ENCODE measurements around the gene MMP1. TPM values are rescaled to one million over a fixed set of nuclear protein-coding genes. Genes with fewer than 3 reads are reported as not detected.

The MMP1 gene
- total and polyA plus RNA-seq, 2 of the 13 experiments (the other 11 are each of a cell fraction or from before 2014, with no cell fraction given), result 0.09 to 0.21 TPM

GRCh38 chr11:102819491-102819890 is 21.5 kb upstream of the MMP1 start:
- in situ Hi-C loops (cut with HindIII; ENCODE audit: extremely low pct_ligation_motif_present, low pct_unique_long_range_greater_than_20kb), result no loop called here
- TF ChIP-seq ZNF616 (CRISPR knock-in tag; IDR thresholded peaks at IDR 0.05; ENCODE audit: low read depth), result no peak
- TF ChIP-seq CEBPZ (IDR thresholded peaks at IDR 0.05; ENCODE audit: low read length), result no peak
- TF ChIP-seq GABPB1 (CRISPR knock-in tag; IDR thresholded peaks at IDR 0.05), result 0 out of 2 replicates have a peak, but pooled peaks have one; percentile 16
- TF ChIP-seq MED8 (CRISPR knock-in tag; IDR thresholded peaks at IDR 0.05; ENCODE audit: insufficient replicate concordance), result no peak
- peak; percentile 65 for TF ChIP-seq ELF3 (CRISPR knock-in tag; IDR thresholded peaks at IDR 0.05)
- peak; percentile 36; the same call in 1 of the 2 replicates for TF ChIP-seq THAP9 (CRISPR knock-in tag; IDR thresholded peaks at IDR 0.05; ENCODE audit: borderline replicate concordance)
- TF ChIP-seq PHF21A (CRISPR knock-in tag; IDR thresholded peaks at IDR 0.05), result 0 out of 2 replicates have a peak, but pooled peaks have one; percentile 19
- peak; percentile 30; the same call in 1 of the 2 replicates for TF ChIP-seq ZNF644 (CRISPR knock-in tag; IDR thresholded peaks at IDR 0.05; ENCODE audit: low read depth)
- 0 out of 2 replicates have a peak, but pooled peaks have one; percentile 16 for TF ChIP-seq ELF1 (CRISPR knock-in tag; IDR thresholded peaks at IDR 0.05)
- no peak for TF ChIP-seq ZNF569 (CRISPR knock-in tag; IDR thresholded peaks at IDR 0.05; ENCODE audit: borderline replicate concordance)
- 0 out of 2 replicates have a peak, but pooled peaks have one; percentile 18 for TF ChIP-seq FOXK1 (CRISPR knock-in tag; IDR thresholded peaks at IDR 0.05; ENCODE audit: borderline replicate concordance, low read depth)
- peak; percentile 24 for TF ChIP-seq HNF4A (CRISPR knock-in tag; IDR thresholded peaks at IDR 0.05)
- TF ChIP-seq FOXA1 (IDR thresholded peaks at IDR 0.05), result no peak
- peak; percentile 21; the same call in 1 of the 2 replicates for TF ChIP-seq FOXA1 (CRISPR knock-in tag; IDR thresholded peaks at IDR 0.05)
- TF ChIP-seq FOXA3 (CRISPR knock-in tag; IDR thresholded peaks at IDR 0.05), result 0 out of 2 replicates have a peak, but pooled peaks have one; percentile 33
- ATAC-seq, result peak; percentile 95

More at GRCh38 chr11:102819491-102819890, 21.5 kb upstream of the MMP1 start:
- DNase-seq (ENCODE audit: low spot score) (peak; percentile 37), FAIRE-seq (no peak)
- ChIA-PET POLR2A (no interaction called here), CTCF (ENCODE audit: low intra/inter-chr PET ratio, low total read pairs) (no interaction called here)
- Histone ChIP-seq H3K36me3 (replicated peaks in 1 of 2; ENCODE audit: control insufficient read depth in 1 of 2, insufficient read depth in 2 of 2, low read length in 2 of 2) (no peaks in the 10 kb centered on the region), H3K9me3 (ENCODE audit: low read length) (no peaks in the 10 kb centered on the region), H3K27me3 (ENCODE audit: control insufficient read depth in 1 of 2, insufficient read depth in 2 of 2, low read length in 2 of 2) (no peaks in the 10 kb centered on the region), H3K4me3 (replicated peaks in 1 of 3; ENCODE audit: insufficient read depth in 1 of 3, low read depth in 2 of 3, low read length in 3 of 3) (peak overlapping the region in 1 of 3 experiments; percentile 33; a peak in 1 of 6 replicates), H3K4me1 (ENCODE audit: insufficient read depth, low read length) (no peaks in the 10 kb centered on the region), H3K79me2 (ENCODE audit: insufficient read depth, low read length) (no peaks in the 10 kb centered on the region), H3K9ac (ENCODE audit: insufficient read depth, low read depth, low read length) (no peak overlapping the region), H3K27ac (ENCODE audit: extremely low read length, insufficient read depth, low read length) (no peak overlapping the region), H4K20me1 (ENCODE audit: insufficient read depth, low read length) (no peaks in the 10 kb centered on the region), H3K4me2 (ENCODE audit: low read depth, low read length) (peak overlapping the region; percentile 45), H2AFZ (ENCODE audit: low read length) (no peak overlapping the region)
- WGBS (ENCODE audit: low lambda C conversion rate), result 27% methylated on average over 3 of the region's 6 CpGs
- intact Hi-C loops (cut with micrococcal nuclease; ENCODE audit: unreplicated experiment), result no loop called here
- no TSS peak for BruUV-seq (replicated peaks)

Measured in HepG2 (cell line).